Subcutaneous abdominal adipose tissue (tissue), 5 donors: ENCODE measurements around the gene KLF14.
A peak's percentile ranks its signal among the peaks of the same experiment; 100 is the strongest.
"Not testable (repeated sequence)": the region's sequence is repeated elsewhere in the genome, so short reads cannot be mapped to it uniquely, and the experiment has no call there.

Experiments used
- H3K27ac ChIP-seq: one replicate; pipeline ENCODE4 v1.7.0; 2013; ENCODE audit warnings: low read depth, mild to moderate bottlenecking, inconsistent platforms, low read length, moderate library complexity
- H3K27me3 ChIP-seq, 5 donors: one replicate each; pipeline ENCODE4 v1.7.0; 2013; ENCODE audit warnings: low read length in 5 of 5, inconsistent platforms in 1 of 5; ENCODE audit not compliant: control insufficient read depth in 5 of 5, insufficient read depth in 4 of 5
- H3K36me3 ChIP-seq, 5 donors: one replicate each; pipeline ENCODE4 v1.7.0; 2013; ENCODE audit warnings: low read length in 5 of 5; ENCODE audit not compliant: control insufficient read depth in 5 of 5, insufficient read depth in 5 of 5
- H3K4me1 ChIP-seq, 5 donors: one replicate each; pipeline ENCODE4 v1.7.0; 2013; ENCODE audit warnings: low read length in 5 of 5, mild to moderate bottlenecking in 3 of 5, moderate library complexity in 1 of 5; ENCODE audit not compliant: control insufficient read depth in 5 of 5, insufficient read depth in 5 of 5
- H3K4me3 ChIP-seq, 5 donors: one replicate each; pipeline ENCODE4 v1.7.0; 2013; ENCODE audit warnings: low read length in 5 of 5, low read depth in 1 of 5
- H3K9ac ChIP-seq, 5 donors: one replicate each; pipeline ENCODE4 v1.7.0; 2013; ENCODE audit warnings: low read length in 5 of 5, mild to moderate bottlenecking in 4 of 5, moderate library complexity in 3 of 5
- H3K9me3 ChIP-seq, 5 donors: one replicate each; pipeline ENCODE4 v1.7.0; 2013; ENCODE audit warnings: low read length in 5 of 5; ENCODE audit not compliant: control insufficient read depth in 5 of 5
- donor health status: healthy.
- donor health status: healthy.
- donor health status: healthy.
- donor health status: healthy.
- donor health status: healthy.

Gene KLF14

GRCh38 chr7:130733931-130734814, at the start of gene KLF14:
TSS of gene KLF14 (minus strand) at chr7:130734207. CDS start at chr7:130734033, 174 bp downstream.
- H3K4me1 ChIP-seq = peaks cover 0 to 14% (median 4%) of the 10 kb centered on the region in 5 donors
- peak within 1 kb of the TSS in 4 of 5 donors; percentile 60 to 78 (median 65) for H3K9ac ChIP-seq
- peak within 1 kb of the TSS; percentile 80 for H3K27ac ChIP-seq
- no peaks in the 10 kb centered on the region for H3K36me3 ChIP-seq
- peaks cover 14 to 43% (median 32%) of the 10 kb centered on the region in 5 donors for H3K9me3 ChIP-seq
- peak within 1 kb of the TSS; percentile 57 to 82 (median 62) for H3K4me3 ChIP-seq
- peaks cover 0 to 24% (median 16%) of the 10 kb centered on the region in 5 donors for H3K27me3 ChIP-seq

- no peaks in the 10 kb centered on the region for H3K36me3 ChIP-seq
- no peak overlapping the region for H3K27ac ChIP-seq
- H3K9ac ChIP-seq = no peak overlapping the region
- peaks cover 0 to 7% (median 0%) of the 10 kb centered on the region in 5 donors for H3K9me3 ChIP-seq
- H3K4me1 ChIP-seq = no peaks in the 10 kb centered on the region
- no peaks in the 10 kb centered on the region for H3K27me3 ChIP-seq
- H3K4me3 ChIP-seq = no peak overlapping the region
Measured at GRCh38 chr7:130781346-130781745, 47.3 kb upstream of the KLF14 start.

GRCh38 chr7:130777426-130777825, 43.4 kb upstream of the KLF14 start:
- Histone ChIP-seq H3K27me3 (no peaks in the 10 kb centered on the region), H3K9me3 (peaks cover 0 to 6% (median 2%) of the 10 kb centered on the region in 5 donors), H3K4me1 (no peaks in the 10 kb centered on the region), H3K36me3 (no peaks in the 10 kb centered on the region), H3K4me3 (no peak overlapping the region), H3K9ac (no peak overlapping the region), H3K27ac (no peak overlapping the region)

GRCh38 chr7:130772456-130772855, 38.4 kb upstream of the KLF14 start:
- H3K4me3 ChIP-seq, H3K27ac ChIP-seq, H3K27me3 ChIP-seq: not testable (repeated sequence)

GRCh38 chr7:130768854-130769253, 34.8 kb upstream of the KLF14 start:
- no peaks in the 10 kb centered on the region for H3K27me3 ChIP-seq
- peaks cover 2 to 19% (median 17%) of the 10 kb centered on the region in 5 donors for H3K9me3 ChIP-seq
- H3K27ac ChIP-seq = no peak overlapping the region
- H3K4me1 ChIP-seq = no peaks in the 10 kb centered on the region
- no peaks in the 10 kb centered on the region for H3K36me3 ChIP-seq
- no peak overlapping the region for H3K9ac ChIP-seq
- no peak overlapping the region for H3K4me3 ChIP-seq

More at GRCh38 chr7:130772456-130772855, 38.4 kb upstream of the KLF14 start:
- H3K9me3 ChIP-seq = peaks cover 2 to 19% (median 17%) of the 10 kb centered on the region in 5 donors
- not testable (repeated sequence) for H3K9ac ChIP-seq, H3K4me1 ChIP-seq, H3K36me3 ChIP-seq

- H3K36me3 ChIP-seq, H3K9ac ChIP-seq, H3K27ac ChIP-seq, H3K4me3 ChIP-seq, H3K4me1 ChIP-seq, H3K27me3 ChIP-seq: not testable (repeated sequence)
- peaks cover 0 to 15% (median 12%) of the 10 kb centered on the region in 5 donors for H3K9me3 ChIP-seq
Measured at GRCh38 chr7:130764569-130764968, 30.6 kb upstream of the KLF14 start.

- H3K9ac ChIP-seq = no peak overlapping the region
- H3K4me1 ChIP-seq = peaks cover 0 to 9% (median 3%) of the 10 kb centered on the region in 5 donors
- H3K9me3 ChIP-seq = no peaks in the 10 kb centered on the region
- H3K4me3 ChIP-seq = no peak overlapping the region
- no peaks in the 10 kb centered on the region for H3K27me3 ChIP-seq
- H3K27ac ChIP-seq = no peak overlapping the region
- no peaks in the 10 kb centered on the region for H3K36me3 ChIP-seq
Measured at GRCh38 chr7:130758429-130759056, 24.5 kb upstream of the KLF14 start.

GRCh38 chr7:130756316-130756715, 22.3 kb upstream of the KLF14 start:
- Histone ChIP-seq H3K9ac (peak overlapping the region in 1 of 5 donors; percentile 27), H3K4me1 (peaks cover 0 to 13% (median 3%) of the 10 kb centered on the region in 5 donors), H3K27me3 (no peaks in the 10 kb centered on the region), H3K27ac (no peak overlapping the region), H3K4me3 (no peak overlapping the region), H3K9me3 (no peaks in the 10 kb centered on the region), H3K36me3 (no peaks in the 10 kb centered on the region)

GRCh38 chr7:130752424-130752823, 18.4 kb upstream of the KLF14 start:
- Histone ChIP-seq H3K4me1 (peaks cover 0 to 9% (median 3%) of the 10 kb centered on the region in 5 donors), H3K27me3 (no peaks in the 10 kb centered on the region), H3K9ac (no peak overlapping the region)

GRCh38 chr7:130750755-130751154, 16.7 kb upstream of the KLF14 start:
- H3K9me3 ChIP-seq = no peaks in the 10 kb centered on the region
- peaks cover 0 to 5% (median 0%) of the 10 kb centered on the region in 5 donors for H3K4me1 ChIP-seq
- H3K36me3 ChIP-seq = no peaks in the 10 kb centered on the region
- H3K27ac ChIP-seq = no peak overlapping the region
- H3K27me3 ChIP-seq = no peaks in the 10 kb centered on the region
- H3K4me3 ChIP-seq = no peak overlapping the region
- no peak overlapping the region for H3K9ac ChIP-seq

More at GRCh38 chr7:130752424-130752823, 18.4 kb upstream of the KLF14 start:
- Histone ChIP-seq H3K36me3 (no peaks in the 10 kb centered on the region), H3K4me3 (no peak overlapping the region), H3K27ac (no peak overlapping the region), H3K9me3 (no peaks in the 10 kb centered on the region)
